Activated CD8-positive, alpha-beta T cell treated with anti-CD3 and anti-CD28 coated beads for 36 hours (primary cell): Measurements from ENCODE around the gene DDX24. TPM values are rescaled to one million over a fixed set of nuclear protein-coding genes. Genes with fewer than 3 reads are reported as not detected.

ENCODE experiments used
- ATAC-seq: fragments of 200-7000 bp; cut with Tn5 transposase; one replicate; pipeline ENCODE4 v1.10.0; 2021; ENCODE audit warnings: mild to moderate bottlenecking, moderate library complexity
- CTCF ChIA-PET: fragments of 350-600 bp; sonication (Branson Sonifier 250); formaldehyde crosslinking; loops from one replicate; lab custom pipeline; 2021; ENCODE audit warnings: antibody characterized with exemption; lab: Charles Lee
- POLR2A ChIA-PET: fragments of 350-600 bp; sonication (Branson Sonifier 250); formaldehyde crosslinking; loops from one replicate; lab custom pipeline; 2021; ENCODE audit warnings: antibody characterized with exemption; lab: Charles Lee
- DNase-seq: peaks from one replicate; pipeline ENCODE4 v3.0.0-alpha.2; 2020
- H3K27ac Mint-ChIP-seq: one replicate; pipeline ENCODE4 v1.8.0; 2021; ENCODE audit warnings: mild to moderate bottlenecking, mixed read lengths
- H3K27me3 Mint-ChIP-seq: one replicate; pipeline ENCODE4 v1.8.0; 2021; ENCODE audit warnings: mixed read lengths
- H3K36me3 Mint-ChIP-seq: one replicate; pipeline ENCODE4 v1.8.0; 2021; ENCODE audit warnings: low read depth, mixed read lengths
- H3K4me1 Mint-ChIP-seq: one replicate; pipeline ENCODE4 v1.8.0; 2021; ENCODE audit warnings: low read depth, mixed read lengths
- H3K4me3 Mint-ChIP-seq: one replicate; pipeline ENCODE4 v1.8.0; 2021; ENCODE audit warnings: mild to moderate bottlenecking, moderate library complexity, mixed read lengths
- H3K9me3 Mint-ChIP-seq: one replicate; pipeline ENCODE4 v1.8.0; 2021; ENCODE audit warnings: mixed read lengths
- intact Hi-C: fragments of 100-400 bp; cut with micrococcal nuclease; formaldehyde crosslinking; loops from one replicate; pipeline ENCODE4 v1.10.0; 2022
- total RNA-seq, 2 experiments: library from RNA; stranded (reverse); gene quantifications; one replicate each; pipeline ENCODE4 v1.2.3, GENCODE V29; 2021
- TF ChIP-seq, protein P1 (sequence below): fragments of 200-600 bp; IDR thresholded peaks from one replicate; pipeline ENCODE4 v1.8.0; 2022; ENCODE audit warnings: antibody characterized with exemption, mild to moderate bottlenecking

The DDX24 gene, protein sequence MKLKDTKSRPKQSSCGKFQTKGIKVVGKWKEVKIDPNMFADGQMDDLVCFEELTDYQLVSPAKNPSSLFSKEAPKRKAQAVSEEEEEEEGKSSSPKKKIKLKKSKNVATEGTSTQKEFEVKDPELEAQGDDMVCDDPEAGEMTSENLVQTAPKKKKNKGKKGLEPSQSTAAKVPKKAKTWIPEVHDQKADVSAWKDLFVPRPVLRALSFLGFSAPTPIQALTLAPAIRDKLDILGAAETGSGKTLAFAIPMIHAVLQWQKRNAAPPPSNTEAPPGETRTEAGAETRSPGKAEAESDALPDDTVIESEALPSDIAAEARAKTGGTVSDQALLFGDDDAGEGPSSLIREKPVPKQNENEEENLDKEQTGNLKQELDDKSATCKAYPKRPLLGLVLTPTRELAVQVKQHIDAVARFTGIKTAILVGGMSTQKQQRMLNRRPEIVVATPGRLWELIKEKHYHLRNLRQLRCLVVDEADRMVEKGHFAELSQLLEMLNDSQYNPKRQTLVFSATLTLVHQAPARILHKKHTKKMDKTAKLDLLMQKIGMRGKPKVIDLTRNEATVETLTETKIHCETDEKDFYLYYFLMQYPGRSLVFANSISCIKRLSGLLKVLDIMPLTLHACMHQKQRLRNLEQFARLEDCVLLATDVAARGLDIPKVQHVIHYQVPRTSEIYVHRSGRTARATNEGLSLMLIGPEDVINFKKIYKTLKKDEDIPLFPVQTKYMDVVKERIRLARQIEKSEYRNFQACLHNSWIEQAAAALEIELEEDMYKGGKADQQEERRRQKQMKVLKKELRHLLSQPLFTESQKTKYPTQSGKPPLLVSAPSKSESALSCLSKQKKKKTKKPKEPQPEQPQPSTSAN
- 100 to 1,000 TPM; 272 to 275 TPM for total RNA-seq

- no peaks in the 10 kb centered on the region for H3K9me3 Mint-ChIP-seq
- H3K27ac Mint-ChIP-seq: peak within 1 kb of the TSS; percentile 99
- ChIA-PET CTCF (interaction anchor here (1.2 to 4.8 kb wide), 8 partner anchors 11 to 144 kb away, joined by 3 to 29 read pairs (median 18); no protein-coding TSS in a partner anchor), POLR2A (interaction anchor here (0.6 to 4.5 kb wide), 11 partner anchors 11 to 120 kb away, joined by 3 to 34 read pairs (median 5); partner anchors contain the start of genes IFI27L2 and OTUB2)
- H3K36me3 Mint-ChIP-seq: peaks cover 44% of the 10 kb centered on the region
- peak within 1 kb of the TSS; percentile 98 for H3K4me3 Mint-ChIP-seq
- H3K27me3 Mint-ChIP-seq: no peaks in the 10 kb centered on the region
- intact Hi-C loops: loop anchor here (2.0 kb wide), 1 partner anchor 24 kb away; no protein-coding TSS in a partner anchor
- DNase-seq: peak; percentile 98
- TF ChIP-seq, protein P1, sequence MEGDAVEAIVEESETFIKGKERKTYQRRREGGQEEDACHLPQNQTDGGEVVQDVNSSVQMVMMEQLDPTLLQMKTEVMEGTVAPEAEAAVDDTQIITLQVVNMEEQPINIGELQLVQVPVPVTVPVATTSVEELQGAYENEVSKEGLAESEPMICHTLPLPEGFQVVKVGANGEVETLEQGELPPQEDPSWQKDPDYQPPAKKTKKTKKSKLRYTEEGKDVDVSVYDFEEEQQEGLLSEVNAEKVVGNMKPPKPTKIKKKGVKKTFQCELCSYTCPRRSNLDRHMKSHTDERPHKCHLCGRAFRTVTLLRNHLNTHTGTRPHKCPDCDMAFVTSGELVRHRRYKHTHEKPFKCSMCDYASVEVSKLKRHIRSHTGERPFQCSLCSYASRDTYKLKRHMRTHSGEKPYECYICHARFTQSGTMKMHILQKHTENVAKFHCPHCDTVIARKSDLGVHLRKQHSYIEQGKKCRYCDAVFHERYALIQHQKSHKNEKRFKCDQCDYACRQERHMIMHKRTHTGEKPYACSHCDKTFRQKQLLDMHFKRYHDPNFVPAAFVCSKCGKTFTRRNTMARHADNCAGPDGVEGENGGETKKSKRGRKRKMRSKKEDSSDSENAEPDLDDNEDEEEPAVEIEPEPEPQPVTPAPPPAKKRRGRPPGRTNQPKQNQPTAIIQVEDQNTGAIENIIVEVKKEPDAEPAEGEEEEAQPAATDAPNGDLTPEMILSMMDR: no peak
- ATAC-seq: peak; percentile 98
- H3K4me1 Mint-ChIP-seq: peaks cover 44% of the 10 kb centered on the region
These were observed at the start of gene DDX24, which contains the start of gene IFI27L1 for GRCh38 chr14:94080621-94081385. Gene DDX24 (minus strand): TSS chr14:94081202. CDS start chr14:94079742, 1,460 bp downstream. Gene IFI27L1 (plus strand): TSS chr14:94081310. CDS start chr14:94096938, 15,628 bp downstream.

DNA sequence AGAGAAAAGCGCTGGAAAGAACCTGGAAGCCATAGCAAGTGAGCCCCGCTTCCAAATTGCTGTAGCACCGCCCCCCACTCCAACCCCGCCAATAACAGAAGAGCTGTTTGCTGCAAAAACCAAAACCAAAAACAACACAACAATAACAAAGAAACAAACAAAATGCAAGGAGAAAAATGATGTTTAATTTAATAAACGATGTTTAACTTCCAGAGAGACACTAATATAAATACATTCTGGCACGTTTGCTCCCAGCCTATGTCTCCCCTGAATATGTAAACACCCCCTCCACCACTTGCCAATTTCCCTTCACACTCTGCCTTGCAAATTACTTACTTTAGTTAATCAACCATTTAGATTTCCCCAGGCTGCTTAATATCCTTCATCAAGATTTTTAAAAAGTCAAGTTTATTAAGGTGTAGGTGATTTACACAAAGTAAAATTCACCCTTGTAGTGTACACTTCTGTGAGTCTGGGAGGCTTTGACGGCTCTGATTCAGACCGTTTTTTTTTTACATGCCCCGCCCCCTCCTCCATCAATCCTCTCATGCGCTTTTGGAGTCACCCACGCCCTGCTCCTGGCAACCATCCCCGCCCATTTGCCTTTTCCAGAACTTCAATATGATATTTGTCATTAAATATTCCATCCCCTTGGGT, 48.9 kb upstream of the DDX24 start:
- ATAC-seq (peak; percentile 45), DNase-seq (peak; percentile 58)
- Mint-ChIP-seq H3K27me3 (peaks cover 3% of the 10 kb centered on the region), H3K27ac (peak overlapping the region; percentile 66), H3K4me1 (peaks cover 15% of the 10 kb centered on the region), H3K4me3 (peak overlapping the region; percentile 76), H3K9me3 (no peaks in the 10 kb centered on the region), H3K36me3 (peaks cover 1% of the 10 kb centered on the region)
- TF ChIP-seq, protein P1: peak; percentile 18
- ChIA-PET CTCF (interaction anchor here (0.8 to 7.6 kb wide), 10 partner anchors 13 to 234 kb away, joined by 3 to 72 read pairs (median 6); no protein-coding TSS in a partner anchor), POLR2A (interaction anchor here (1.0 to 1.8 kb wide), 3 partner anchors 45 to 51 kb away, joined by 3 to 10 read pairs (median 3); partner anchors contain the start of genes DDX24 and IFI27L1)
- intact Hi-C loops: loop anchor here (5.0 to 10.0 kb wide), 2 partner anchors 175 to 357 kb away; no protein-coding TSS in a partner anchor

DNA sequence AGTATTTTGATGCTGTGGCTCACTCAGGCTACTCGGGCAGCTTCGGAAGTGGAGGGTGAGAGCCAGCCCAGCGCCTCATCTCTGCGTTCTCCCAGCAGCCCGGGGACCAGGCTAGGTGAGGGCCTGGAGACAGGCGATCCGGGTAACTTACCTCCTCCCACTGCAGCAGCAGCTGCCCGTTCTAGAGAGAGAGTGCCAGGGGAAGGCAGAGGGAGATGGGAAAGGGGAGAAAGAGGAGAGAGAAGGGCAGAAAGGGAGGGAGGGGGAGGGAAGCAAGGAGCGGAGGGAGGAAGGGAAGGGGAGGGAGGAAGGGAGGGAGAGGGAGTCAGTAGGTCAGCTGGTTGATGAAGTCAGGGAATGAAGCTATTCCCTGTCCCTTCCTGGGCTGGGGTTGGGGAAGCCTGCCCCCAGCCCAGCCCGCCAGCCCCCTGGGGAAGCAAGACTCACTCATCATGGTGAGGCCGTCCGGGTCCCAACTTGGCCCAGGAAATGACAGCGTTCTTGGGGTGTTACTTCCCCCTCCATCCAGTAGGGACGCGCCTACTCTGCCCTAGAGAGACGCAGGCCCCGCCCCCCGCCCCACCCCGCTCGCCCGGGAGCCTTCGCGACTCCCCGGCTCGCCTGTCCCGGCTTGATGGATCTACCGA, 48.2 kb upstream of the DDX24 start, which contains the start of gene IFI27L2:
TSS of gene IFI27L2 (minus strand) at position 494 of the 647 bp plus-strand sequence. CDS start at position 454, 40 bp downstream.
- DNase-seq (peak; percentile 84), ATAC-seq (peak; percentile 99)
- no peaks in the 10 kb centered on the region for H3K9me3 Mint-ChIP-seq
- intact Hi-C loops: no loop called here
- peaks cover 15% of the 10 kb centered on the region for H3K4me1 Mint-ChIP-seq
- peaks cover 1% of the 10 kb centered on the region for H3K36me3 Mint-ChIP-seq
- ChIA-PET POLR2A (interaction anchor here (0.7 to 1.8 kb wide), 5 partner anchors 38 to 84 kb away, joined by 3 to 10 read pairs (median 3); partner anchors contain the start of genes DDX24 and IFI27L1), CTCF (interaction anchor here (0.8 to 7.6 kb wide), 10 partner anchors 8 to 179 kb away, joined by 3 to 72 read pairs (median 6); no protein-coding TSS in a partner anchor)
- peaks cover 3% of the 10 kb centered on the region for H3K27me3 Mint-ChIP-seq
- H3K27ac Mint-ChIP-seq: peak within 1 kb of the TSS; percentile 66
- TF ChIP-seq, protein P1: peak; percentile 44
- peak within 1 kb of the TSS; percentile 76 for H3K4me3 Mint-ChIP-seq
